ENCODE data around the gene YBEY. TPM values are rescaled to one million over a fixed set of nuclear protein-coding genes. Genes with fewer than 3 reads are reported as not detected.

YBEY gene
- total RNA-seq, 4 donors from 2014 or later, result 12.6 to 25.4 (median 21.0) TPM

- WGBS, 2 donors, result 95 to 100% methylated on average over 1 of the region's 1 CpG
- Histone ChIP-seq H3K4me3 (replicated peaks in 1 of 3) (no peak overlapping the region), H3K36me3 (peaks cover 73 to 78% of the 10 kb centered on the region in 2 donors), H3K27me3 (no peaks in the 10 kb centered on the region), H3K4me1 (no peaks in the 10 kb centered on the region), H3K9me3 (no peaks in the 10 kb centered on the region), H3K27ac (no peak overlapping the region)
- intact Hi-C loops (cut with DNase I), result no loop called here
- TF ChIP-seq, protein P1, sequence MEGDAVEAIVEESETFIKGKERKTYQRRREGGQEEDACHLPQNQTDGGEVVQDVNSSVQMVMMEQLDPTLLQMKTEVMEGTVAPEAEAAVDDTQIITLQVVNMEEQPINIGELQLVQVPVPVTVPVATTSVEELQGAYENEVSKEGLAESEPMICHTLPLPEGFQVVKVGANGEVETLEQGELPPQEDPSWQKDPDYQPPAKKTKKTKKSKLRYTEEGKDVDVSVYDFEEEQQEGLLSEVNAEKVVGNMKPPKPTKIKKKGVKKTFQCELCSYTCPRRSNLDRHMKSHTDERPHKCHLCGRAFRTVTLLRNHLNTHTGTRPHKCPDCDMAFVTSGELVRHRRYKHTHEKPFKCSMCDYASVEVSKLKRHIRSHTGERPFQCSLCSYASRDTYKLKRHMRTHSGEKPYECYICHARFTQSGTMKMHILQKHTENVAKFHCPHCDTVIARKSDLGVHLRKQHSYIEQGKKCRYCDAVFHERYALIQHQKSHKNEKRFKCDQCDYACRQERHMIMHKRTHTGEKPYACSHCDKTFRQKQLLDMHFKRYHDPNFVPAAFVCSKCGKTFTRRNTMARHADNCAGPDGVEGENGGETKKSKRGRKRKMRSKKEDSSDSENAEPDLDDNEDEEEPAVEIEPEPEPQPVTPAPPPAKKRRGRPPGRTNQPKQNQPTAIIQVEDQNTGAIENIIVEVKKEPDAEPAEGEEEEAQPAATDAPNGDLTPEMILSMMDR (IDR thresholded peaks at IDR 0.05), result no peak
- no peak for TF ChIP-seq POLR2A (IDR thresholded peaks at IDR 0.05)
- DNase-seq, result no peak
Observed at GRCh38 chr21:46248422-46248782, 37.7 kb upstream of the YBEY start.

DNA sequence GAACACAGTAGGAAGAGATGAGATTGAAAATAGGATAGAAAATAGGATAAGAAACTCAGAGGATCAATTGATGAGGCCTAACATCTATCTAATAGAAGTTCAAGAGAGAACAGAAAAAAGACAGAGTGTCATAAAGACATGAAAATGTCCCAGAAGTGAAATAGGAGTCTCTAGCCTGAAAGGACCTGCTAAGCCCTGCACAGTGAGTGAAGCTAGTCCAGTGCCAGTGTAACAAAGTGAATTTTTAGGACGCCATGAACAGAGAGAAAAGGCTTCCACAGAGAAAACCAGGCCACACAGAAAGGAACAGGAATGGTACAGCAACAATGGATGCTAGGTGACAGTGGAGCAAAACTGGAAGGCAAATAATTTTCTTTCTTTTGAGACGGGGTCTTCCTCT lies 37.3 kb upstream of the YBEY start:
- peaks cover 68 to 78% of the 10 kb centered on the region in 2 donors for H3K36me3 ChIP-seq
- WGBS, 2 donors, result 88 to 94% methylated on average over 2 of the region's 2 CpGs
- DNase-seq, result no peak
- no peaks in the 10 kb centered on the region for H3K4me1 ChIP-seq
- TF ChIP-seq, protein P1 (IDR thresholded peaks at IDR 0.05), result no peak
- no peak for TF ChIP-seq POLR2A (IDR thresholded peaks at IDR 0.05)
- no peaks in the 10 kb centered on the region for H3K27me3 ChIP-seq
- intact Hi-C loops (cut with DNase I), result no loop called here
- H3K9me3 ChIP-seq, result no peaks in the 10 kb centered on the region
- H3K27ac ChIP-seq, result no peak overlapping the region
- H3K4me3 ChIP-seq (replicated peaks in 1 of 3), result no peak overlapping the region

- no peaks in the 10 kb centered on the region for H3K27me3 ChIP-seq
- peaks cover 67 to 78% of the 10 kb centered on the region in 2 donors for H3K36me3 ChIP-seq
- H3K27ac ChIP-seq, result no peak overlapping the region
- DNase-seq, result no peak
- no peaks in the 10 kb centered on the region for H3K4me1 ChIP-seq
- H3K4me3 ChIP-seq (replicated peaks in 1 of 3), result no peak overlapping the region
- H3K9me3 ChIP-seq, result no peaks in the 10 kb centered on the region
- no peak for TF ChIP-seq POLR2A (IDR thresholded peaks at IDR 0.05)
- TF ChIP-seq, protein P1 (IDR thresholded peaks at IDR 0.05), result no peak
- WGBS, 2 donors, result 86 to 94% methylated on average over 6 of the region's 6 CpGs
- intact Hi-C loops (cut with DNase I), result no loop called here
Observed at GRCh38 chr21:46250146-46250725, 35.9 kb upstream of the YBEY start.

GRCh38 chr21:46252840-46253239 lies 33.3 kb upstream of the YBEY start:
- 95 to 97% methylated on average over 4 of the region's 4 CpGs for WGBS, 2 donors
- no peaks in the 10 kb centered on the region for H3K4me1 ChIP-seq
- H3K27ac ChIP-seq, result no peak overlapping the region
- H3K36me3 ChIP-seq, result peaks cover 64 to 83% of the 10 kb centered on the region in 2 donors
- DNase-seq, result no peak
- H3K4me3 ChIP-seq (replicated peaks in 1 of 3), result no peak overlapping the region
- intact Hi-C loops (cut with DNase I), result no loop called here
- H3K9me3 ChIP-seq, result no peaks in the 10 kb centered on the region
- H3K27me3 ChIP-seq, result no peaks in the 10 kb centered on the region
- no peak for TF ChIP-seq POLR2A (IDR thresholded peaks at IDR 0.05)
- TF ChIP-seq, protein P1 (IDR thresholded peaks at IDR 0.05), result no peak

GRCh38 chr21:46253610-46254124 lies 32.5 kb upstream of the YBEY start:
- no peak for TF ChIP-seq POLR2A (IDR thresholded peaks at IDR 0.05)
- TF ChIP-seq, protein P1 (IDR thresholded peaks at IDR 0.05), result no peak
- 77 to 85% methylated on average over 8 of the region's 8 CpGs for WGBS, 2 donors
- peaks cover 67 to 89% of the 10 kb centered on the region in 2 donors for H3K36me3 ChIP-seq
- H3K27ac ChIP-seq, result no peak overlapping the region
- no peak for DNase-seq
- H3K4me1 ChIP-seq, result no peaks in the 10 kb centered on the region
- no peaks in the 10 kb centered on the region for H3K9me3 ChIP-seq
- no peak overlapping the region for H3K4me3 ChIP-seq (replicated peaks in 1 of 3)
- intact Hi-C loops (cut with DNase I), result no loop called here
- no peaks in the 10 kb centered on the region for H3K27me3 ChIP-seq

Data from thyroid gland (tissue), 4 donors.